Thoracic aorta (tissue), 2 donors: ENCODE measurements around the gene DYNLRB1. TPM values are rescaled to one million over a fixed set of nuclear protein-coding genes. Genes with fewer than 3 reads are reported as not detected.

Source experiments
- ATAC-seq: fragments of 150-250 bp; one replicate; pipeline ENCODE4 v1.8.0; 2017; ENCODE audit warnings: low read depth; ENCODE audit not compliant: insufficient number of reproducible peaks, low FRiP score
- DNase-seq: peaks from one replicate; pipeline ENCODE4 v3.0.0-alpha.2; 2020; ENCODE audit warnings: low spot score
- H3K27ac ChIP-seq, 2 donors: fragments of 200-600 bp; sonication (generic); 1 replicate in 1 of 2; 2 replicates in 1 of 2; pipeline ENCODE4 v1.5.1; 2016; ENCODE audit warnings: mild to moderate bottlenecking in 2 of 2, moderate library complexity in 2 of 2
- H3K27me3 ChIP-seq: fragments of 200-600 bp; sonication (generic); replicated peaks from 2 replicates; pipeline ENCODE4 v1.6.0; 2016; ENCODE audit warnings: mild to moderate bottlenecking; ENCODE audit not compliant: insufficient read depth
- H3K36me3 ChIP-seq: fragments of 200-600 bp; sonication (generic); one replicate; pipeline ENCODE4 v1.5.1; 2016
- H3K4me1 ChIP-seq, 2 donors: fragments of 200-600 bp; sonication (generic); 1 replicate in 1 of 2; 2 replicates in 1 of 2; pipeline versions ENCODE4 v1.5.1 to v1.6.0; 2016; ENCODE audit warnings: low read depth in 2 of 2, mild to moderate bottlenecking in 1 of 2; ENCODE audit not compliant: control insufficient read depth in 1 of 2
- H3K4me3 ChIP-seq: fragments of 200-600 bp; sonication (generic); 2 replicates; pipeline ENCODE4 v1.5.1; 2016; ENCODE audit warnings: mild to moderate bottlenecking
- H3K9me3 ChIP-seq: fragments of 200-600 bp; sonication (generic); 2 replicates; pipeline ENCODE4 v1.5.1; 2016
- CTCF ChIP-seq: fragments of 200-600 bp; sonication (generic); IDR thresholded peaks from one replicate; pipeline ENCODE4 v1.5.1; 2019; ENCODE audit warnings: antibody characterized with exemption
- total RNA-seq, 2 donors: library from RNA; depleted of rRNA; stranded (reverse); fragments of >200 nt; gene quantifications; one replicate each; pipeline versions ENCODE4 v1.1.0 to v1.2.3, GENCODE V29; 2016

Gene DYNLRB1
- total RNA-seq, 2 donors from 2014 or later = 115 to 138 TPM

- no peaks in the 10 kb centered on the region for H3K9me3 ChIP-seq
- H3K27me3 ChIP-seq = no peaks in the 10 kb centered on the region
- DNase-seq = no peak
- TF ChIP-seq CTCF = peak; percentile 58
- H3K36me3 ChIP-seq = peaks cover 11% of the 10 kb centered on the region
- H3K4me3 ChIP-seq = peak overlapping the region; percentile 3
- no peak for ATAC-seq
- H3K27ac ChIP-seq = peak overlapping the region; percentile 57 to 71
- H3K4me1 ChIP-seq = peaks cover 28 to 63% of the 10 kb centered on the region in 2 donors
Observed at GRCh38 chr20:34522969-34523871, 7.0 kb downstream of the DYNLRB1 start.

- DNase-seq (no peak), ATAC-seq (no peak)
- H3K27ac ChIP-seq = peak overlapping the region in 1 of 2 donors; percentile 0
- no peaks in the 10 kb centered on the region for H3K9me3 ChIP-seq
- H3K36me3 ChIP-seq = peaks cover 15% of the 10 kb centered on the region
- no peak overlapping the region for H3K4me3 ChIP-seq
- peaks cover 38 to 66% of the 10 kb centered on the region in 2 donors for H3K4me1 ChIP-seq
- no peak for TF ChIP-seq CTCF
- H3K27me3 ChIP-seq = no peaks in the 10 kb centered on the region
Observed at GRCh38 chr20:34524426-34524825, 8.2 kb downstream of the DYNLRB1 start.

- DNase-seq (no peak), ATAC-seq (no peak)
- Histone ChIP-seq H3K4me1 (peaks cover 38 to 73% of the 10 kb centered on the region in 2 donors), H3K27ac (peak overlapping the region; percentile 35 to 69), H3K27me3 (no peaks in the 10 kb centered on the region), H3K9me3 (no peaks in the 10 kb centered on the region), H3K4me3 (no peak overlapping the region), H3K36me3 (peaks cover 17% of the 10 kb centered on the region)
- TF ChIP-seq CTCF = no peak
Observed at GRCh38 chr20:34525342-34525708, 9.1 kb downstream of the DYNLRB1 start.

GRCh38 chr20:34525709-34526416 lies 9.6 kb downstream of the DYNLRB1 start:
- H3K9me3 ChIP-seq = no peaks in the 10 kb centered on the region
- H3K27me3 ChIP-seq = no peaks in the 10 kb centered on the region
- TF ChIP-seq CTCF = no peak
- DNase-seq (peak; percentile 67), ATAC-seq (peak; percentile 66)
- peak overlapping the region; percentile 35 for H3K4me3 ChIP-seq
- peak overlapping the region; percentile 35 to 69 for H3K27ac ChIP-seq
- H3K4me1 ChIP-seq = peaks cover 32 to 71% of the 10 kb centered on the region in 2 donors
- H3K36me3 ChIP-seq = peaks cover 22% of the 10 kb centered on the region

- Histone ChIP-seq H3K4me3 (peak overlapping the region; percentile 35), H3K27me3 (no peaks in the 10 kb centered on the region), H3K36me3 (peaks cover 22% of the 10 kb centered on the region), H3K9me3 (no peaks in the 10 kb centered on the region), H3K4me1 (peaks cover 32 to 65% of the 10 kb centered on the region in 2 donors), H3K27ac (peak overlapping the region; percentile 35 to 69)
- TF ChIP-seq CTCF = no peak
- DNase-seq (no peak), ATAC-seq (no peak)
Observed at GRCh38 chr20:34526466-34526865, 10.2 kb downstream of the DYNLRB1 start.
